Measurements from ENCODE around the gene RFX2. TPM values are rescaled to one million over a fixed set of nuclear protein-coding genes. Genes with fewer than 3 reads are reported as not detected.

The RFX2 gene
- total and polyA plus RNA-seq, 3 experiments from 2014 or later, result 1.5 to 4.9 (median 4.2) TPM

DNA sequence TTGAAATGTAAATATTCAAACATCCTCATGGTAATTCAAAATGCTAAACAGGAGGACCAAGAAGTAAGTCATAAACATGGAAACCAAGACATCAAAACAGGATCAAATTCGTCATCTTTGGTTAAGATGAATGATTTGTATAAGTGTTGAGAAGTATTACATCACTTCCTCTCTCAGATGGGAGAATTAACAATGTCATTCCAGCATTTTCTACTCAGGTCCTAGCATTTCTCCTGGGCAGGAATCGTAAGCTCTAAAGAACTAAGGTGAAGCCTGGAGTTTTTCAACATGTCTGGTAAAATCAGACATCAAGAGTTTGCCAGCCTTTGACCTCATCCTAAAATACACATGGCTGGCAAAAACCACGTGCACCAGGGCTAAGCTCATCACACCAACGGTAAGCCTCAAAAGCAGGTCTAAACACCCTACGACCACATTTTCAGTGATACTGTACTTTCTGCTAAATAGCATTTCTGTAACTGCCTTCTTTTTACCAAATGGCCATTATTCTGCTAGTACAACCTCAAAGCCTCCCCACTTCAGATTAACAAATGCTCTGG, 157.2 kb downstream of the RFX2 start:
- peak overlapping the region; percentile 11 to 87 (median 67) for H3K4me3 Mint-ChIP-seq
- H3K4me3 ChIP-seq (ENCODE audit: low read length), result peak overlapping the region; percentile 52
- peaks cover 0 to 1% of the 10 kb centered on the region in 2 donors for H3K27me3 Mint-ChIP-seq
- ChIA-PET CTCF (interaction anchor here (5.0 kb wide), 1 partner anchor 15 kb away, joined by 31 read pairs; no protein-coding TSS in a partner anchor), POLR2A (interaction anchor here (0.5 to 1.4 kb wide), 2 partner anchors 10 to 49 kb away, joined by 4 read pairs; partner anchors contain the start of gene VMAC)
- peaks cover 83 to 97% (median 91%) of the 10 kb centered on the region in 3 donors for H3K4me1 Mint-ChIP-seq
- H3K36me3 Mint-ChIP-seq, result peaks cover 0 to 40% (median 2%) of the 10 kb centered on the region in 3 donors
- no peaks in the 10 kb centered on the region for H3K27me3 ChIP-seq (ENCODE audit: insufficient read depth, low read length, poor library complexity, severe bottlenecking)
- H3K4me1 ChIP-seq (ENCODE audit: insufficient read depth, low read length), result peaks cover 79% of the 10 kb centered on the region
- no peak for DNase-seq
- H3K36me3 ChIP-seq (ENCODE audit: insufficient read depth, low read length), result no peaks in the 10 kb centered on the region
- peak overlapping the region; percentile 36 to 92 (median 85) for H3K27ac Mint-ChIP-seq
- H3K9me3 ChIP-seq (ENCODE audit: low read length), result no peaks in the 10 kb centered on the region
- peak overlapping the region; percentile 35 for H3K27ac ChIP-seq (ENCODE audit: low read depth, low read length)
- no peaks in the 10 kb centered on the region for H3K9me3 Mint-ChIP-seq

DNA sequence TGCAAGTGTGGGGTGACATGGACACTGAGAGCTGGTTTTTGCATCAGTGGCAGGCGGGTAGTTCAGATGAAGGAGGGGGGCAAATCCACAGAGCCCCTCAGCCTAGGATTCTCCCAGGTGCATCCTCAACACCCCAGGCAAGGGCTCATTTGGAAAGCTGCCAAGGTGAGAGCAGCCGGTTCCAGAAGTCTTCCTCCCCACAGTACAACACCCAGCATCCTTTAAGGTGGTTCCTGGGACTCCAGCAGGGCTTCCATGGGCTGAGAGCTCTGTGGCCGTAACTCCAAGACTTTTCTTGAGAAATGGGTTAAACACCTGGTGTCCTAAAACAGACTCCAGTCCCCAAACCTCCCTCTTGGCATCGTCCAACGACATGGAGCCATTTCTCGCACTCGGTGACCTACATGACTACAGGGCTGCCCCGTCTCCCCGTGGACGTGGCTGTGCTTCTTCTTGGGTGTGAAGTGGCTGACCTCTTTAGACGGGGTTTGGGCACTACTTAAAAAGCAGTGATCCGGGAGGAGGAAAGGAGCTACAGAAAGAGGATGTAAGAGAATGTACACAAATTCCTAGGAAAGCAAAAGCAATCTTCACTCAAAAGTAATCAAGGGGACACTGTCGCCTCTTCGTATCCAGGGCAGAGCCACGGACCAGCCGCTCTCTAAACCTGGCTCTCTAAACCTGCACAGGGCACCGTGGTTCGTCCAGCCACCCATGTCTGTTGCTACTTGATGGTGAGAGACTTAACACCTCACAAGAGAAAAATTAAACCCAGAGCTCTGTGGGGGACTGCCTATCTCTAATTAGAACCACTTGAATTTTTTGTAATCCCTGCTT, 157.9 kb downstream of the RFX2 start:
- POLR2A ChIA-PET, result interaction anchor here (1.4 kb wide), 1 partner anchor 48 kb away, joined by 4 read pairs; the partner anchor contains the start of gene VMAC
- Mint-ChIP-seq H3K4me1 (peaks cover 85 to 97% (median 91%) of the 10 kb centered on the region in 3 donors), H3K9me3 (no peaks in the 10 kb centered on the region), H3K27me3 (peaks cover 0 to 1% of the 10 kb centered on the region in 2 donors), H3K27ac (peak overlapping the region; percentile 65 to 89 (median 87)), H3K4me3 (peak overlapping the region in 5 of 7 donors; percentile 11 to 78 (median 67)), H3K36me3 (peaks cover 0 to 37% (median 2%) of the 10 kb centered on the region in 3 donors)
- H3K36me3 ChIP-seq (ENCODE audit: insufficient read depth, low read length), result no peaks in the 10 kb centered on the region
- peaks cover 81% of the 10 kb centered on the region for H3K4me1 ChIP-seq (ENCODE audit: insufficient read depth, low read length)
- CTCF ChIA-PET, result interaction anchor here (0.7 to 5.0 kb wide), 4 partner anchors 10 to 35 kb away, joined by 3 to 31 read pairs (median 3); no protein-coding TSS in a partner anchor
- no peaks in the 10 kb centered on the region for H3K9me3 ChIP-seq (ENCODE audit: low read length)
- no peak for DNase-seq
- no peaks in the 10 kb centered on the region for H3K27me3 ChIP-seq (ENCODE audit: insufficient read depth, low read length, poor library complexity, severe bottlenecking)
- H3K27ac ChIP-seq (ENCODE audit: low read depth, low read length), result peak overlapping the region; percentile 35
- no peak overlapping the region for H3K4me3 ChIP-seq (ENCODE audit: low read length)

DNA sequence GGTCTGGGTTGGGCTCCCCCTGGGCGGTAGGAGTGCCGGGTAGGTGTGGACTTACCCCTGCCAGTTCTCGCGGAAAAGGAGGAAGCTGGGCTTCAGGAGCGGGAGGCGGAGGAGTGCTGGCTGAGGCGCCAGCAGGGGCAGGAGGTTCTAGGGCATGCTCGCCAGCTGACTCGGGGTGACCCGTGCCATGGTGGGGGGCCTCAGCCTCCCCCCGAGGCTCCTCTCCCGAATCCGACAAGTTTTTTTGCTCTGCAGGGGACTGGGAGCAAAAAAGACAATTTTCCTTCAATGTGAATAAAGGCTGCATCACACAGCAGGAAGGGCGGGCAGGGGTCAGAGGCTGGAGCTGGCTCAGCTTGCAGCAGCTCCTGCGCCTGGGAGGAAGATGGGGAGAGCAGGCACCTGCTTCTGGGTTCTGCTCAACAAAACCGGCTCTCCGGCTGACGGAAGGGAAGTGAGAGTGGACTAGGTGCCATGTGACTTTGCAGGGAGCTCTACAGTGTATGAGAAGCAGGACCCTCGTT, 158.9 kb downstream of the RFX2 start:
- no peak overlapping the region for H3K4me3 ChIP-seq (ENCODE audit: low read length)
- ChIA-PET POLR2A (interaction anchor here (0.6 kb wide), 1 partner anchor 30 kb away, joined by 3 read pairs; no protein-coding TSS in a partner anchor), CTCF (interaction anchor here (0.7 to 5.0 kb wide), 5 partner anchors 11 to 147 kb away, joined by 3 to 31 read pairs (median 3); no protein-coding TSS in a partner anchor)
- peak overlapping the region in 2 of 7 donors; percentile 13 to 29 for H3K4me3 Mint-ChIP-seq
- no peak overlapping the region for H3K27ac ChIP-seq (ENCODE audit: low read depth, low read length)
- no peaks in the 10 kb centered on the region for H3K27me3 ChIP-seq (ENCODE audit: insufficient read depth, low read length, poor library complexity, severe bottlenecking)
- peak overlapping the region in 7 of 8 donors; percentile 36 to 88 (median 82) for H3K27ac Mint-ChIP-seq
- H3K4me1 Mint-ChIP-seq, result peaks cover 82 to 91% (median 85%) of the 10 kb centered on the region in 3 donors
- H3K9me3 ChIP-seq (ENCODE audit: low read length), result no peaks in the 10 kb centered on the region
- peaks cover 0 to 1% of the 10 kb centered on the region in 2 donors for H3K27me3 Mint-ChIP-seq
- peaks cover 91% of the 10 kb centered on the region for H3K4me1 ChIP-seq (ENCODE audit: insufficient read depth, low read length)
- no peaks in the 10 kb centered on the region for H3K9me3 Mint-ChIP-seq
- no peak for DNase-seq
- no peaks in the 10 kb centered on the region for H3K36me3 ChIP-seq (ENCODE audit: insufficient read depth, low read length)
- H3K36me3 Mint-ChIP-seq, result peaks cover 0 to 31% (median 0%) of the 10 kb centered on the region in 3 donors

DNA sequence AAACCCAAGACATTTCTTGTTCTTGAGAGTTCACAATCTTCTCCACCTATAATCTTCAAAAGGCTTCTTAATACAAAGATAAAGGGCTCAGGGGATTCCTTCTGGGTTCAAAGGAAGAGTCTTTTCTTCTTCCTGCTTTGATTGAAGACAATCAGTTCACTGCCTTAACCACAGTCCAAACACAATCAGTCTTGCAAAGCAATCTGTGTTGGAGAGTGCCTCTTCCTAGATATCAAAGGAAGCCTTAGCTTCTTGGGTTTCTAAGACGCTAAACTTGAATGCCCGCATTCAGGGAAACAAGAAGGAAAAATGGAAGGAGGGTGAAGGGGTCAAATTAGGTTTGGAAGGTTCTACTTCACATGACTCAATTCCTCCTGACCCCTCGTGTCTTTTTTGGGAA, 159.6 kb downstream of the RFX2 start:
- Histone ChIP-seq H3K27me3 (ENCODE audit: insufficient read depth, low read length, poor library complexity, severe bottlenecking) (no peaks in the 10 kb centered on the region), H3K9me3 (ENCODE audit: low read length) (no peaks in the 10 kb centered on the region), H3K36me3 (ENCODE audit: insufficient read depth, low read length) (no peaks in the 10 kb centered on the region), H3K4me3 (ENCODE audit: low read length) (peak overlapping the region; percentile 39), H3K27ac (ENCODE audit: low read depth, low read length) (no peak overlapping the region), H3K4me1 (ENCODE audit: insufficient read depth, low read length) (peaks cover 92% of the 10 kb centered on the region)
- ChIA-PET POLR2A (interaction anchor here (1.0 kb wide), 1 partner anchor 46 kb away, joined by 3 read pairs; no protein-coding TSS in a partner anchor), CTCF (interaction anchor here (1.5 to 5.0 kb wide), 2 partner anchors 17 to 147 kb away, joined by 4 to 31 read pairs; no protein-coding TSS in a partner anchor)
- Mint-ChIP-seq H3K27ac (peak overlapping the region; percentile 59 to 96 (median 91)), H3K4me3 (peak overlapping the region in 5 of 7 donors; percentile 6 to 76 (median 26)), H3K36me3 (peaks cover 0 to 34% (median 0%) of the 10 kb centered on the region in 3 donors), H3K4me1 (peaks cover 83 to 92% (median 85%) of the 10 kb centered on the region in 3 donors), H3K9me3 (no peaks in the 10 kb centered on the region), H3K27me3 (peaks cover 0 to 1% of the 10 kb centered on the region in 2 donors)
- DNase-seq, result no peak

DNA sequence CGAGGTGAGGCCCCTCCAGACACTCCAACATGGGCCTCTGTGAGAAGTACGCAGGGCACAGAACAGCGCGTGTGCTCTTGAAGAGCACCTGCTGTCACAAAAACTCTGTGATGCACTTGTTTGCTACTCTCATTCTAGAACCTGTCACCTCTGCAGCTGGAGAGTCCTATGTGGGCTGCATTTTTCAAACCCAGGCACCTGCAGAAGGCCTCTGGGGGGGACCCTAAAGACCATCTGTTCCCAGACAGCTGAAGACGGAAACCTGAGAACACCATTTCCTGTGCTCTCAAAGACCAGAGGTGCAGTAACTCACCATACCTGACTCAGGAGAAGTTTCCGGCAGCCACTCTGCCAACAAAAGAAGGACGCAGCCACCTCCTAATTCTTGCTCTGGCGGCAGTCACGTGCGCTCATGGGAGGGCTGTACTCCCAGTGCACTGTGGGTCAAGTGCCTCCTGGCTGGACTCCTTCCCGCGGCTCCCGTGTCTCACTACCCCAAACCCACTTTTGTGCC, 160.5 kb downstream of the RFX2 start:
- Histone ChIP-seq H3K4me1 (ENCODE audit: insufficient read depth, low read length) (peaks cover 89% of the 10 kb centered on the region), H3K9me3 (ENCODE audit: low read length) (no peaks in the 10 kb centered on the region), H3K36me3 (ENCODE audit: insufficient read depth, low read length) (peaks cover 3% of the 10 kb centered on the region), H3K4me3 (ENCODE audit: low read length) (peak overlapping the region; percentile 39), H3K27ac (ENCODE audit: low read depth, low read length) (no peak overlapping the region), H3K27me3 (ENCODE audit: insufficient read depth, low read length, poor library complexity, severe bottlenecking) (no peaks in the 10 kb centered on the region)
- Mint-ChIP-seq H3K27me3 (peaks cover 0 to 1% of the 10 kb centered on the region in 2 donors), H3K27ac (peak overlapping the region; percentile 62 to 96 (median 94)), H3K4me1 (peaks cover 83 to 92% (median 89%) of the 10 kb centered on the region in 3 donors), H3K36me3 (peaks cover 3 to 42% (median 5%) of the 10 kb centered on the region in 3 donors), H3K9me3 (no peaks in the 10 kb centered on the region), H3K4me3 (peak overlapping the region; percentile 13 to 76 (median 71))
- POLR2A ChIA-PET, result interaction anchor here (1.0 to 2.2 kb wide), 2 partner anchors 12 to 46 kb away, joined by 3 to 5 read pairs; no protein-coding TSS in a partner anchor
- DNase-seq, result peak in 2 of 5 donors; percentile 21 to 59
- CTCF ChIA-PET, result interaction anchor here (1.5 to 3.8 kb wide), 2 partner anchors 18 to 146 kb away, joined by 4 to 13 read pairs; no protein-coding TSS in a partner anchor

DNA sequence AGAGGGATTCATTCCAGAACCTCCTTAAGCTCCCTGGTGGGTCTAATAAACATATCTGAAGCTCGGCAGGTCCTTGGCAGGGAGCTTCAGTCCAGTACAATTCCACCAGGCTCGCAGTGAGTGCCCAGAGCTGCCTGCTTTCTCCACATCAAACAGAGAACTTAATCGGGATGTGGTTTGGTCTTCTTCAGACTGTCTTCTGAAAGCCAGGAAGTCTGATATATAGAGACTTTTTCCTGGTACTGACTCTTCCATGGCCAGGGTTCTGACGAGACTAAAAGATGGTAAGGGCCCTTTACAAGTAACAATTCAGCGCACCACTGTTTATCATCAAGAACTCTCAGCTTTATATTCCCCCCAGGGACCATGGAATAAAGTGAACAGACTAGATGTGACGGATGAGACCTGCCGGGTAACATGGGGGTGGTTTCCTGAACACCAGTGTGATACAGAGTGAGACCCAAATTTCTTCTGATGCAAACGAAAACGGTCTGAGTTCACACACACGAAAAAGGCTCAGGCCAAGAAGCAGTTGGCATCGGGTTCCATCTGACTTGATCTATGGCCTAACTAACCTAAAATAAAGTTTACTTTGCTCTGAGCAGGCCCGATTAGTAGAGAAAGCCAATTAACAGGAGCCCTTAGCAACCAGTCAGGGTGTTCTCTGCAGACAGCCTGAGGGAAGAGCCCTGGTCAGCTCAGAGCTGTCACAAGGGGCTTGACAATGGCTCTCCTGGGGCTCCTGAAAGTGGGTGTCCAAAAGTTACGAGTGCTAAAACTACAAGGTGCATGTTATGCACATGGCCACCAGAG, 161.3 kb downstream of the RFX2 start:
- CTCF ChIA-PET, result interaction anchor here (0.9 to 3.8 kb wide), 4 partner anchors 13 to 26 kb away, joined by 3 to 13 read pairs (median 4); no protein-coding TSS in a partner anchor
- no peak for DNase-seq
- H3K27ac Mint-ChIP-seq, result peak overlapping the region; percentile 62 to 98 (median 94)
- peaks cover 0 to 1% of the 10 kb centered on the region in 2 donors for H3K27me3 Mint-ChIP-seq
- no peaks in the 10 kb centered on the region for H3K27me3 ChIP-seq (ENCODE audit: insufficient read depth, low read length, poor library complexity, severe bottlenecking)
- peaks cover 80 to 90% (median 85%) of the 10 kb centered on the region in 3 donors for H3K4me1 Mint-ChIP-seq
- no peaks in the 10 kb centered on the region for H3K9me3 ChIP-seq (ENCODE audit: low read length)
- peaks cover 3 to 43% (median 5%) of the 10 kb centered on the region in 3 donors for H3K36me3 Mint-ChIP-seq
- H3K4me3 ChIP-seq (ENCODE audit: low read length), result peak overlapping the region; percentile 39
- H3K9me3 Mint-ChIP-seq, result no peaks in the 10 kb centered on the region
- POLR2A ChIA-PET, result interaction anchor here (2.2 kb wide), 1 partner anchor 13 kb away, joined by 5 read pairs; no protein-coding TSS in a partner anchor
- peak overlapping the region; percentile 13 for H3K27ac ChIP-seq (ENCODE audit: low read depth, low read length)
- peaks cover 80% of the 10 kb centered on the region for H3K4me1 ChIP-seq (ENCODE audit: insufficient read depth, low read length)
- H3K36me3 ChIP-seq (ENCODE audit: insufficient read depth, low read length), result peaks cover 6% of the 10 kb centered on the region
- H3K4me3 Mint-ChIP-seq, result peak overlapping the region; percentile 9 to 76 (median 74)
